NCI-H1930 (cell line): Measurements from ENCODE around the gene HS3ST3B1.

Source experiments
- DNase-seq, 2 experiments: peaks; one replicate each; lab custom pipeline; 2025; lab: John Stamatoyannopoulos, UW

Gene HS3ST3B1

DNA sequence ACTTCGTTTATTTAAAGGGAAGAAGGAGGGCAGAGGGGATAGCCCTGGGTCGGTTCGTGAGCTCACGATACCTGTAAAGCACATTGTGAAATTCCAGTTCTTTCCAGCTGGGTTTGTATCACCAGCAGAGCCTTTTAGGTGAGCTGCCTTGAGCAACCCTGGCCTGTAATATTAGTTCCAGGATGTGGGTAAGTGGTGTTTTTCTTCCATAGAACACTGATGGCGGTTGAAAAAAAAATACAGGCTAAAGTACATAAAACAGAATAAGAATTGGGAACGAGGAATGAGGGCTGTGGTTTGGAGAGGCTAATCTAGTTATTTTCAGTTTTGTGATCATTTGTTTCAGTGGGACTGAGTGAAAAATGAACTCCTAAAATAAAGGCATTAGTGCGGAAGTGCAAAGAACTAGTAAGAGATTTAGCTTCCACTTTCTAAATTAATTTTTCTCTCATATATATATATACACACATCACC is 20.6 kb downstream of the HS3ST3B1 start:
- no peak for DNase-seq

DNA sequence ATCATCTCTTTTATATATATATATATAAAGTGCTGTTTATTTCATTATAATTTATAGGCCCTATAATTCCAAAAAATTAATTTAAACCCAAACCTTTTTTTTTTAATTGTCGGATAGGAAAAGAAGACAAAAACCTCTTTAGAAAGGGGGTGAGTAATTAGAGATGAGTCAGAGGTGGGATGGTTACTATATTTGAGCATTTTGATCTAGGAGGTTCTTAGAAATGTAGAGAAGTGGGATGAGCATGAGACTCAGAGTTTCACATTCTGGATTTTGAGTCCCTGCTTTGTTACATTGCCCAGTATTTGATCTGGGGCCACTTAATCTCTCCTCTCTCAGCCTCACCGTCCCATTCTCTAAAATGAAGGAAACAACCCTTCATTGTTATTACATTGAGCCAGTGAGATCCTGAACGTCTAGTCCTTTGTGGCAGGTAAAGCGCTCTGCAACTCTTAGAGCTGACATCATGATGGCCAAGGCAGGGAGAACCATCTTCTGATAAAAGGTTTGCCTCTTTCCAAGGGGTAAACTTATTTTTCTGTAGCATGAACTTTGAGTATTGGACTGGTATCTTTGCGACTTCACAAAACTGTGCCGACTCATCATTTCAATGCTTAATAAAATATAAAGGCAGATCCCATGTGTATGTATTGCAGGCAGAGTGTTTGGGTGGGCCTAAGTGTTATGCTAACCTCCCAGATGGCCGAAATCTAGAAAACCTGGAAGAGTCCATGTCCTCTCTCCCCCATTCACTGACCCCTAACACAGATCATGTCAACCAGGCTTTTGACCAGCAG is 21.3 kb downstream of the HS3ST3B1 start:
- no peak for DNase-seq

DNA sequence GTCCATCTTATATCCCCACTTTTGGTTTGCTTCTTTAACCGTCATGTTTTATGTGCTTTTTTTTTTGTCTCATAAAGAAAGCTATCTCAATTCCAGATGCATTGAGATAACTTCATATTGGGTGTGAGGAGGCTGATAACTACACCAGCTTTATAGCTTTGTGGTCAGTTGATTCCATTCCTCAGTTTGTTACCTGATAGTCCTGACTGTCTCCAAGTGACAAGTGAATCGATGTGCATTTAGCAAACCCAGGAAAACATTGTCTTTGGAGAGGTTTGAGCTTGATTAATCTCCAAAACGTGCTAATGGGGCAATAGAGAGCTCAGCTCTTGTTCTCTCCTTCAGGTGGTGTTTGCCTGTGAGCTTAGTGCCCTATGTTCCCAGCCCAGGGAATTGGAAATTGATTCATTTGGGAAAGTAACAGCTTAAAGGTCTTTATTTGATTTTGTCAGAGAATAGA is 22.7 kb downstream of the HS3ST3B1 start:
- no peak for DNase-seq

DNA sequence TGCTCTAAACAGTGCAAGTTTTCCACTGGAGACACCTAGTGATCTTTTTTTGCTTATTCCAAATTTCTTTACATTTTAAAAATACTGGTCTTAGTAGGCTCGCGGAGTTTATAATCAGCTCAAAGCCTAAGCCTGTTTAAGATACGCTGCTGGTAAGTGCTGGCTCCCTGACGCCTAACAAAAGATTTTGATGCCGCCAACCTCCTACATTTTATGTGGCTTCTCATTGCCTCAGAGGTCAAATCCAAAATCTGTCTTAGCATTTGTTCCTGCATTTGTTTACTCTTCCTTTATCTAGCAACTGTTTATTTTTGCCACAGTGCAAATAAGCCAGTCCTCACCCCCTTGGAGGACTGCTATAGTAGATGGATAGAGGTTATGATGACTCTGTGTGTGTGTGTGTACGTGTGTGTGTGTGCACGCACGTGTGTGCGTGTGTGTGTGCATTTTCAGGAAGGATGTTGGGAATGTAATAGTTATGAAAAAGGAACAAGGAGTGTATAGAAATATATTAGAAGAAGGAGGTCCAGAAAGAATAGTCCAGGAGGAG is 24.8 kb downstream of the HS3ST3B1 start:
- DNase-seq, result no peak

DNA sequence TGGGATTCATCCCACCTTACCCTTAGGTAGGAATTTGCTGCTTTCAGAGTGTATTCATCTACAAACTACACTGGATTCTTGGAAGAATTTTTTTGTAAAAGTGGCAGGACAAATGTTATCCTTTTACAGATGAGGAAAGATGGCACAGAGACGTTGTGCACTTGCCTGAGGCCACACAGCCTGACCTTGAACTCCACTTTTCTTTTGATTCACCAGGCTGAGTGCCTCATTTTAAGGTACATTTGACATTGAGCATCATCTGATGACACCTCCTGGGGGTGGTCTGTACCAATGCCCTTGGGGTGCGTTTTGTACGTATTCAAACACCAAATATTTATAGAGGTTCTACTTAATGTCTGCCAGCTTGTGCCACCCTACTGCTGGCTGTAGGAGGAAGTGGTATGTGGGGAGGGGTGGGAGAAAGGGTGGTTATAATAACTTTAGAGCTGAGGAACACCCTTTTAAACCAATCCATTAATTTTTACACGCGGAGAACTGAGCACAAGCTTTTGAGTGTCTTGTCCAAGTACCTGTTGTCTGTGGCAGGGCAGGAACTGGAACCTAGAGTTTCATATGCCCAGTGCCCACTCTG is 29.1 kb downstream of the HS3ST3B1 start:
- DNase-seq, result no peak

DNA sequence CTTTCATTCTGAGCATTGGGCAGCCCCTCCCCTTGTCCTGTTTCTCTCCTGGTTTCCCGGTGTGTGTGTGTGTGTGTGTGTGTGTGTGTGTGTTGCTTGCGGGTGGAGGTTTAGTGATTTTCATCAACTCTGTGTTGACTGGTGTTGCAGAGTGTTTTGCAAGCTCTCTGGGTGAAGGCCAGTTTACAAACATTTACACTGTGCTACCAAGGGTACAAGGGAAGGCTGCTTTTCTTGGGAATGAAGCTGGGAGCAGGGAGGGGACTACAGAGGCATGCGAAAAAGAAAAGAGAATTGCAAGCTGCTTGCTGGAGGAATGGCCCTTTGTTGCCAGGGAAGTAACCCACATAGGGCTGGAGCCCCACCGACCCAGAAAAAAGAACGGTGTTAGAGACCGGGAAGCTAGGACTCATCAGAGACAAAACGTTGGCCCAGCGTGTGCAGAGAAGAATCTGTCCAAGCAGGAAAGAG is 29.6 kb downstream of the HS3ST3B1 start:
- DNase-seq, result no peak

DNA sequence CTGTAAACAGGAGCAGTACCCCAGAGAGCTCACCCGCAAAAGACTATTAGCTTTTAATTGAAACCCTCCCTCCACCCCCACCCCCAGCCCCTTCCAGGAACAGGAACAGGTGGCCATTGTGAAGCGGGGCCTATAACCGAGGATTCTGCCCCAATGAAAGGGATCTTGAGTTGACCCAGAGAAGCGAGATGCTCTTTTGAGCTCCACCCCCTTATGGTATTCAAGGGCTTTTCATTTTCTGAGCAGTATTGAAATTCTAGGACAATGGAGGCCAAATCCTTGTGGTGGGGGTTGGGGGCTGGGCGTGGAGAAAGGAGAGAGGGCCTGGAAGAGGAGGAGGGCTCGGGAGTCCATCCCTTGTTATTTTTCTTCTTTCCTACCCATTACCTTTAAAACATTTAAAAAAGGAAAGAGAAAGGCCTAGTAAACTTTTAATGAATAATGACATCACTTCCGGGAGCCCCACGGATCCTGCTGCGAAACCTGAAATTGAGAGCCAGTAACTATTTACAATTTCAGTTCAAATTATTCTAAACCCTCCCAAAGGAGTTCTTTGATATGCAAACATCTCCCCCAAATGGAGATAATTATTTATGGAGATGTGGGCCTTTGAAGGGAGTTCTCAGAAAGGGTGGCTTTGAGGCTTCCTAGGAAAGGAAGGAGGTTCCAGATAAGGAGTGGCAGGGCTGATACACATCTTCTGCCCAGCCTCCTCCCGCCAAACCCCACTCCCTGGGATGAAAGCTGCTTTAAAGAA is 30.5 kb downstream of the HS3ST3B1 start:
- DNase-seq, result no peak

DNA sequence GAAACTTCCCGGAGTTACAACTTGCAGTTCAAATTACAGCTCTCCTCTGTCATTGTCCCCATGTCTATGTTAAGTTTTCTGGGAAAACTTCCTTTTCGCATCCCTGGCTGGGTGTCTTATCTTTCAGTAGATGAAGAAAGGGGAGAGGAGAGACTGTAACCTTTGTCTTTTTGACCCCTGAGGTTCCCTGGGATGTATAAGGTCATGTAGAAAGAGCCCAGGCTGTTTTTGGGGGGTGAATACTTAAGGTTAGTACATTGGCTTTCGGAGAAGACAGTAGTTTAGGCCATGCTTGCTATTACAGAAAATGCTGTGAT is 31.1 kb downstream of the HS3ST3B1 start:
- no peak for DNase-seq

DNA sequence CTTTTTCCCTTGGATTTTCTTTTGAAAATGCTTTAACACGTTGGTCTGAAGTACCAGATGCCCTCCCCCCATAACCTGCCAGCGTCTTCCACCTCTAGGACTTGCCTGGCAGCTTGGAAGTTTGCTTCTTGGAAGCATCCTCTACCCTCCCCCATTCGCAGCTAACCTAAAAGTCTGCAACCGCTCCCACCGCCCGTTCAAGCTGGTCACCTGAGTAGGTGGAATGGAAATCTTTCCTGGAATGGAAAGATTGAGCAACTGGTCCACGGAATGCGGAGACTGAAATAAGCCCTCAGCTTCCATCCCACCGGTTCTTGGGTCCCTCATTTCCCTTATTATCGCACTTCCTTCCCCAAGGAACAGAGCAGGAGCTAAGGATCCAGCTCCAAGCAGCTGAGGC is 31.4 kb downstream of the HS3ST3B1 start:
- no peak for DNase-seq

DNA sequence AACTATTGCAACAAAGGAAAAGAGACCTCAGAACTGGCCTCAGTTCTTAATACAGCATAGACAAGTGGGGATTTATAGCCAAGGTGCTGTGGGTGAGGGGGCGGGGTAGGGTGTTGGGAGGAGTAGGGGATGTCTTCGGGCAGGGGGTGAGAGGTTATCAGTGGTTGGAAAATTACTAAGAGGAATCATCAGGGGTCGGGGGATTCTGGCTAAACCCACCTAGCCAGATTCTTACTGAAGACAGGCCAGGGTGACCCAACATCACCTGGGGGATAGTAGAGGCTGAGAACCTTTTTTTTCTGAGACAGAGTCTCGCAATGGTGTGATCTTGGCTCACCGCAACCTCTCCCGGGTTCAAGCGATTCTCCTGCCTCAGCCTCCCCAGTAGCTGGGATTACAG is 32.6 kb downstream of the HS3ST3B1 start:
- no peak for DNase-seq

DNA sequence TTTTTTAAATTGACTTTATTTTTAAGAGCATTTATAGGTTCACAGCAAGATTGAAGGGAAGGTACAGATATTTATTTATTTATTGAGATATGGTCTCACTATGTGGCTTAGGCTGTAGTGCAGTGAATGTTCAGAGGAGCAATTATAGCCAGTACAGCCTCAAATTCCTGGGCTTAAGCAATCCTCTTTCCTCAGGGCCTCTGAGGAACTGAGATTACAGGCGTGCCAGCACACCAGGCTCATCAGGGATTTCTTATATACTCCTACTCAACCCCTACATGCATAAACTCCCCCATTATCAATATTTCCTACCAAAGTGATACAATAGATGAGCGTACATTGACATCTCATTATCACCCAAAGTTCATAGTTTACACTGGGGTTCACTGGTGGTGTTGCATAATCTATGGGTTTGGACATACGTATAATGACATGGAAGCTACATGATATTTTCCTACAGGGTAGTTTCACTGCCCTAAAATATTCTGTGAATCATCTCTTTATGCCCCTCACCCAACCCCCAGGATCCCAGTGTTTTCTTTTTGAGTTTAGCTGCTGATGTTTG is 33.5 kb downstream of the HS3ST3B1 start:
- DNase-seq, result no peak

DNA sequence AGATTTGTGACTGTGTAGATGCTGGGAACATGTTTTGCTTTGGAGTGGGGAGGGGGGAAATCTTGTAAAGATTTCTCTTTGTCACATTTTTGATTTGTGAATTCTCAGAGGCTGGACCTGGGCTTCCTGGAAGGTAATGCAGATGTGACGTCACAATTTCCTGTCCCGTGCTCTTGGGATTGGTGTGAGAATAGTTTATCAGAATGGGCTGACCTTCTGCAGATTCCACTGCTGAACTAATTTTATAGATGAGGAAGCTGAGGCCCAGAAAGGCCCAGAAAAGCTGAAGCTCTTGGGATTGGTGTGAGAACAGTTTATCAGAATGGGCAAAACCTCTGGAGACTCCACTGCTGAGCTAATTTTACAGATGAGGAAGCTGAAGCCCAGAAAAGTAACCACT is 34.0 kb downstream of the HS3ST3B1 start:
- no peak for DNase-seq

DNA sequence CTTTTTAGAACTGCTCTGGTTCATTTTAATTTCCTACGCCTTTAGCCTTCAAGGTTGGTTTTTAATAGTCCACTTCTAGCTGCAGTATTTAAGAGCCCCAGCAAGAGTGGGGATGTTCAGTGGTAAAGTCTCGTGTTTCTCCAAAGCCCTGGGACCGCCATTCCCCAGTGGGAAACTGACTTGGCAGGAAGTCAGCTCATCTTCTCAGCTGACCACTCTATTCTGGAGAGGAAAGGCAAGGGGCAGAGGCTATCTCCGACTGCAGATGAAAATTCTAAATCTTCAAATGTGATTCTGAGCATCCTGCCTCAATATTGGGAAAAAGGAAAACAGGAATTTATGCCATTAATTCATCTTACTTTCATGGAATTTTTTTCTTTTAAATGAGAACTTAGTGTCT is 35.5 kb downstream of the HS3ST3B1 start:
- DNase-seq, result no peak

DNA sequence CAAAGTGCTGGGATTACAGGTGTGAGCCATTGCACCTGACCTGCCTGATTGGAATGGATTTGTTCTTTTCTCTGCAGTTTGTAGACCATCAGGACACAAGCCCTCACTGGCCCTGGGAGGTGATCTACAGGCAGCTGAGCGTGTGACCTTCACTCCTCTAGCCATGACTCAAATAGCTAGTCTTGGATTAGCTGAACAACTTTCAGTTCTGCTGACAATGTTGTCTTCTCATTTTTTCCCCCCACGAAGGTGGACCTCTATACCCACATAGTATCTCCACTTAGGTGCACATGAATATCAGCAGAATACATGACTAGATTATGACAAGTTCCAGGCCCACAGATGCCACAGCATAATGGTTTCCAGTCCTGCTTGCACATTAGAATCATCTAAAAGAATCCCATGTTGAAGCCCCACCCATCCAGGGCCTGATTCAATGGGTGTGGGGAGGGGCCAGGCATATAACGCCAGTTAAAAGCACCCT is 36.8 kb downstream of the HS3ST3B1 start:
- no peak for DNase-seq

DNA sequence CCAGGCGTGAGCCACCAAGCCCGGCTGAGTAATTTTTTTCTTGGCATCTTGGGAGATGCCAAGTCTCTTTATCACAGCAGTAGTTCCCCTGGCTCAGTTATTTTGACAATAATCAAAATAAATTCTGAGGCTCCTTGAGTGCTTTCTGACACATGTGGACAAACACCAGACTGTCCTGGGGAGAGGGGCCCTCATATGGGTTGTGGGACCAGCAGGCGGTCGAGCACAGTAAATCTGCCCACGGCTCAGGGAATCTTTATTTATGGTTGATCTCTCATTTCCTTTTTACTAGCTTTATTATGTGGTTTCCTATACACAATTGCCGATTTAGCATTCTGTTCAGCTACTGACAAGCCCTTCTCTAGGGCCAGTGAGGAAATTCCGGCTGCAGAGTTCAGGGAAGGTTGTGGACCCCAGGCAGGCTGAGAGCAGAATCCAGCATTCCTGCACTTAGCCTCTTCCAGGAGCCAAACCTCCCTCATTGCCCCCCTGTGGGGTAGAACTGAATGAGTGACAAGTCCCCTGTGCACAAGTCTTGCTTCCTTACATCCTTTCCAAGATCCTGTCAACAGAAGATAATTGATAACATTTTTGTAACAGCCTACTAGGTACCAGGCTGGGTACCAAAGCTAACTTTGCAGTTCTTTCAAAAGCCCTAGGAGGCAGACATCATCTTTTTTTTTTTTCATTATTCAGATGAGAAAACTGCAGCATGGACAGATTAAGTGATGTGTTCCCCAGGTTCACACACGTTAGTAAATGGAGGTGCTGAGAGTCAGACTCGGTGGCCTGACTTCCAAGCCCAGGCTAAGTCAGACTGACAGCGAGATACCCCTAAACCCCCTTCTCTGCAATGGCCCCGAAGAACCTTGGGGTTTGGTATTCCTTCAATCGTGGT is 40.2 kb downstream of the HS3ST3B1 start:
- no peak for DNase-seq

DNA sequence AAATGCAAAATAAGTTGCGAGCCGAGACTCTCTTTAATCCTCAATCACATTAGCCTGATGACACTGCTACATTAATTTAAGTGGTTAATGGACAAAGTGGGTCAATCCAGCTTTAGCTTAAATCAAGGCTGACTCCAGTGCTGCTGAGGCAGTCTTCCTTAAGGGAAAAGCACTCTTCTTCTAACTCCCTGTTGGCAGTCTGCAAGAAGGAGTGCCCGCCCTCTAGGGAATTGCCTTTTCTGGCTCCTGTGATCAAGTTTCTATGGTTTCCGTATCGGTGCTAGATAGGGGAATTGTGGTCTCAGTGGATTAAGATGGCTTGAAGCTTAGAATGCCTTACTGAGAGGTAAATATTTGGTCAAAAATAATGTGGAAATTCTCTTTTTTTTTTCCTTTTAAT is 41.0 kb downstream of the HS3ST3B1 start:
- no peak for DNase-seq

DNA sequence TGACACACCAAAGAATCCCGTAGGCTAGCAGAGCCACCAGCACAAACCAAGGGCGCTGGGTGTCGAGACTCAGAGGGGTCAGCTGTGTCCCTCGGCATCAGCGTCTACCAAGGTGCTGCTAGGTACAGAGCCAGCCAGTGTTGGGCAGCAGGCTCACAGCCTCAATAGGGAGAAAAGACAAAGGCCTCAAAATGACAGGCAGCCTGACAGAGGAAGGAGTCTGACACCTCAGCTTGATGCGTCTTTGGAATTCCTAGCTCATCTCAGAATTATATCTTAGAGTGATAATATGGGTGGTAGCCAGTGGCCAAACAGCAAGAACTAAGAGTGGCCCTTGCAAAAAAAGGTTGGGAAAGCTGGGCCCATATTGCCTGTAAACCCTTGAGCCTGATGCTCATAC is 45.9 kb downstream of the HS3ST3B1 start:
- DNase-seq, result no peak

DNA sequence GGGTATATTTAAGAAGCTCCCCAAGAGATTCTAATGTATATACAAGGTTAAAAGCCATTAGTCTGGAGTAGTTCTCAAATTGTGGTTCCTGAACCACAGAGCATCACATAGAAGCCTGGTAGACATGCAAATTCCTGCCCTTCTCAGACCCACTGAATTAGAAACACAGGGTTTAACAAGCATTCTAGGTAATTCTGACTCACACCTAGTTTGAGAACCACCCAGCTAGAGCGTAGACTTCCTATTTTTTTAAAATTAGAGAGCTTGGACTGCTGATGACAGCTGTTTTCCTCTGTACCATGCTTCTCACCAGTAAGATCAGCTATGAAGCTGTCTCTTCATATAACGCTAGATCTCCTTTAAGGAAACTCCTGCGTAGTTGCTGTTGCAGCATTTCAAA is 50.6 kb downstream of the HS3ST3B1 start:
- DNase-seq, result no peak

DNA sequence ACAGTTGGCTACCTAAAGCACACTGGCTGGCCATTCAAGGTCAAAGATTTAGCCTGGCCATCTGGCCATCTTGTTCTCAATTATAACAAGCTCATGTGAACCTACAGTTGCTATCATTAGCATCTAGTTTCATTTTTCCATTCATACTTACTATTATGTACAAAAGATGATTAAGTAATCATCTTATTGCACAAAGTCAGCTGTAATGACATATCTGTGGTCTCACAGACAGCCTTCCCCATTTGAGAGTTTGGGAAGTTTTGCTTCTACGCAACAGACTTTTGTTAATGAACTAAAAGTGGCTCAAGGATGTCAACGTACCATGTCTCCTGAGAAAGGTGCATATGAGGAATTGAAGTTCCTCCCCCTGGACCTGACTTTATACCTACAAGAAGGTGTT is 51.3 kb downstream of the HS3ST3B1 start:
- DNase-seq, result no peak

DNA sequence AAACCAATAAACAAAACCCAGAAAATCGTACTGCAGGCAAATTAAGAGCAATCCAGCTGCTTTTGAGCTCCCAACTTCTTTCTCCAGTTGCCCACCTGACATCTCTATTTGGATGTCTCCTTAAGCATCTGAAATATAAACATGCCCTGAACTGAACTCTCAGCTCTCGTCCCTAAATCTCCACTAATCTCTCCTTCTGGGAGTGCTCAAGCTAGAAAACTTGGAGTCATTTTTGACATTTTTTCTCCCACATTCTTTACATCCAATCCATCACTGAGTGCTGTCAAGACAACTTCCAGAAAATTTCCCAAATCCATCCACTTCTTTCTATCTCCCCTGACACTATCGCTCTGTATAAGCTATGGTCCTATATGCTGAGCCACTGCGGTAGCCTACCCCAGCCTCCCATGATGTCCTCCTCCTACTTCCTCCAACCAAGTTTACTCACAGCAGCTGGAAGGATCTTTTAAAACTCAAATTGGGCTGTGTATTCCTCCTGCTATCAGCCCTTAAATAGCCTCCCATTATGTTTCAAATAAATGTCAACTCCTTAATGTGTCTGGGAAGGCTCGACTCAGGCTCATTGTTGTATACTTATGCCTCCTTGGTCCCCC is 53.1 kb downstream of the HS3ST3B1 start:
- DNase-seq, result no peak

DNA sequence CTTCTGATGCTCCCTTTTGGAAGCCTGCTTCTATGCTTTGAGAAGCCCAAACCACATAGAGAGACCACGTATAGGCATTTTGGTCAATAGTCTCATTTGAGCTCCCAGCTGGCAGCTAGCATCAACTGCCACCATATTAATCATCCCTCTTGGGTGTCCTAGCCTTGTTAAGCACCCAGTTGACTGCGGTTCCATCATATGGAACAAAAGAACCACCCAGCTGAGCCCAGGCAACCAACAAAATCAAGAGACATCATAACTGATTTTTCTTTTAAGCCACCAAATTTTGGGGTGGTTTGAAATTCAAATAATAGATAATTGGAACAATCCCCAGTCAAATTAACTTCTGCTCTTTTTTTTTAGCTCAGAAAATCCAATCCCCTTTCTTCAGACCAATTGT is 53.9 kb downstream of the HS3ST3B1 start:
- no peak for DNase-seq
